ENCODE measurements around the gene KCTD20. TPM values are rescaled to one million over a fixed set of nuclear protein-coding genes. Genes with fewer than 3 reads are reported as not detected.

Gene KCTD20
- total RNA-seq, 2 experiments from 2014 or later, result 30.5 to 32.8 TPM

- H3K27me3 Mint-ChIP-seq (ENCODE audit: low read depth), result no peaks in the 10 kb centered on the region
- CTCF ChIA-PET, result no interaction called here
- DNase-seq, result no peak
- H3K27ac Mint-ChIP-seq, result no peak overlapping the region
- peaks cover 30% of the 10 kb centered on the region for H3K4me1 Mint-ChIP-seq (ENCODE audit: low read depth)
- peaks cover 22% of the 10 kb centered on the region for H3K36me3 Mint-ChIP-seq (ENCODE audit: low read depth)
- no peak overlapping the region for H3K4me3 Mint-ChIP-seq
- intact Hi-C loops (cut with micrococcal nuclease), result no loop called here
- no peaks in the 10 kb centered on the region for H3K9me3 Mint-ChIP-seq
Observed at GRCh38 chr6:36504982-36505381, 62.2 kb downstream of the KCTD20 start.

GRCh38 chr6:36505744-36506534, 63.1 kb downstream of the KCTD20 start:
- H3K4me3 Mint-ChIP-seq, result no peak overlapping the region
- peak overlapping the region; percentile 14 for H3K27ac Mint-ChIP-seq
- no peak for DNase-seq
- H3K27me3 Mint-ChIP-seq (ENCODE audit: low read depth), result no peaks in the 10 kb centered on the region
- CTCF ChIA-PET, result interaction anchor here (0.5 to 1.0 kb wide), 2 partner anchors 20 to 254 kb away, joined by 3 to 4 read pairs; no protein-coding TSS in a partner anchor
- intact Hi-C loops (cut with micrococcal nuclease), result loop anchor here (2.0 kb wide), 1 partner anchor 39 kb away; no protein-coding TSS in a partner anchor
- peaks cover 30% of the 10 kb centered on the region for H3K4me1 Mint-ChIP-seq (ENCODE audit: low read depth)
- no peaks in the 10 kb centered on the region for H3K9me3 Mint-ChIP-seq
- H3K36me3 Mint-ChIP-seq (ENCODE audit: low read depth), result peaks cover 25% of the 10 kb centered on the region

- Mint-ChIP-seq H3K4me3 (no peak overlapping the region), H3K4me1 (ENCODE audit: low read depth) (peaks cover 30% of the 10 kb centered on the region), H3K9me3 (no peaks in the 10 kb centered on the region), H3K27ac (peak overlapping the region; percentile 34), H3K36me3 (ENCODE audit: low read depth) (peaks cover 25% of the 10 kb centered on the region), H3K27me3 (ENCODE audit: low read depth) (no peaks in the 10 kb centered on the region)
- DNase-seq, result no peak
- intact Hi-C loops (cut with micrococcal nuclease), result loop anchor here (2.0 kb wide), 1 partner anchor 38 kb away; no protein-coding TSS in a partner anchor
- CTCF ChIA-PET, result no interaction called here
Observed at GRCh38 chr6:36506611-36507010, 63.8 kb downstream of the KCTD20 start.

GRCh38 chr6:36508532-36508931, 65.7 kb downstream of the KCTD20 start:
- Mint-ChIP-seq H3K4me1 (ENCODE audit: low read depth) (peaks cover 31% of the 10 kb centered on the region), H3K36me3 (ENCODE audit: low read depth) (peaks cover 30% of the 10 kb centered on the region), H3K27me3 (ENCODE audit: low read depth) (no peaks in the 10 kb centered on the region), H3K9me3 (no peaks in the 10 kb centered on the region), H3K27ac (no peak overlapping the region), H3K4me3 (no peak overlapping the region)
- CTCF ChIA-PET, result no interaction called here
- intact Hi-C loops (cut with micrococcal nuclease), result no loop called here
- DNase-seq, result no peak

- Mint-ChIP-seq H3K4me1 (ENCODE audit: low read depth) (peaks cover 31% of the 10 kb centered on the region), H3K36me3 (ENCODE audit: low read depth) (peaks cover 28% of the 10 kb centered on the region), H3K9me3 (no peaks in the 10 kb centered on the region), H3K27me3 (ENCODE audit: low read depth) (no peaks in the 10 kb centered on the region), H3K27ac (no peak overlapping the region), H3K4me3 (no peak overlapping the region)
- no peak for DNase-seq
- CTCF ChIA-PET, result no interaction called here
- intact Hi-C loops (cut with micrococcal nuclease), result no loop called here
Observed at GRCh38 chr6:36510365-36510764, 67.6 kb downstream of the KCTD20 start.

GRCh38 chr6:36514554-36515456, 72.0 kb downstream of the KCTD20 start:
- peaks cover 42% of the 10 kb centered on the region for H3K4me1 Mint-ChIP-seq (ENCODE audit: low read depth)
- CTCF ChIA-PET, result interaction anchor here (0.6 kb wide), 1 partner anchor 11 kb away, joined by 3 read pairs; no protein-coding TSS in a partner anchor
- no peaks in the 10 kb centered on the region for H3K27me3 Mint-ChIP-seq (ENCODE audit: low read depth)
- H3K9me3 Mint-ChIP-seq, result no peaks in the 10 kb centered on the region
- DNase-seq, result no peak
- intact Hi-C loops (cut with micrococcal nuclease), result loop anchor here (5.0 kb wide), 1 partner anchor 43 kb away; no protein-coding TSS in a partner anchor
- peak overlapping the region; percentile 16 for H3K27ac Mint-ChIP-seq
- peaks cover 24% of the 10 kb centered on the region for H3K36me3 Mint-ChIP-seq (ENCODE audit: low read depth)
- H3K4me3 Mint-ChIP-seq, result no peak overlapping the region

GRCh38 chr6:36515844-36516243, 73.0 kb downstream of the KCTD20 start:
- peaks cover 52% of the 10 kb centered on the region for H3K4me1 Mint-ChIP-seq (ENCODE audit: low read depth)
- H3K27me3 Mint-ChIP-seq (ENCODE audit: low read depth), result no peaks in the 10 kb centered on the region
- CTCF ChIA-PET, result interaction anchor here (1.1 kb wide), 1 partner anchor 12 kb away, joined by 4 read pairs; no protein-coding TSS in a partner anchor
- intact Hi-C loops (cut with micrococcal nuclease), result loop anchor here (5.0 kb wide), 1 partner anchor 44 kb away; no protein-coding TSS in a partner anchor
- no peak overlapping the region for H3K27ac Mint-ChIP-seq
- no peak overlapping the region for H3K4me3 Mint-ChIP-seq
- peaks cover 30% of the 10 kb centered on the region for H3K36me3 Mint-ChIP-seq (ENCODE audit: low read depth)
- no peak for DNase-seq
- no peaks in the 10 kb centered on the region for H3K9me3 Mint-ChIP-seq

- Mint-ChIP-seq H3K36me3 (ENCODE audit: low read depth) (peaks cover 33% of the 10 kb centered on the region), H3K4me3 (no peak overlapping the region), H3K9me3 (no peaks in the 10 kb centered on the region), H3K27ac (peak overlapping the region; percentile 73), H3K4me1 (ENCODE audit: low read depth) (peaks cover 52% of the 10 kb centered on the region), H3K27me3 (ENCODE audit: low read depth) (no peaks in the 10 kb centered on the region)
- CTCF ChIA-PET, result no interaction called here
- no peak for DNase-seq
- intact Hi-C loops (cut with micrococcal nuclease), result loop anchor here (5.0 kb wide), 1 partner anchor 44 kb away; no protein-coding TSS in a partner anchor
Observed at GRCh38 chr6:36516559-36516958, 73.8 kb downstream of the KCTD20 start.

GRCh38 chr6:36516988-36517387, 74.2 kb downstream of the KCTD20 start:
- H3K36me3 Mint-ChIP-seq (ENCODE audit: low read depth), result peaks cover 33% of the 10 kb centered on the region
- CTCF ChIA-PET, result no interaction called here

GRCh38 chr6:36517408-36517807, 74.6 kb downstream of the KCTD20 start:
- Mint-ChIP-seq H3K27ac (peak overlapping the region; percentile 46), H3K4me1 (ENCODE audit: low read depth) (peaks cover 52% of the 10 kb centered on the region), H3K4me3 (no peak overlapping the region), H3K9me3 (no peaks in the 10 kb centered on the region), H3K36me3 (ENCODE audit: low read depth) (peaks cover 30% of the 10 kb centered on the region), H3K27me3 (ENCODE audit: low read depth) (no peaks in the 10 kb centered on the region)
- DNase-seq, result no peak
- CTCF ChIA-PET, result no interaction called here
- intact Hi-C loops (cut with micrococcal nuclease), result loop anchor here (5.0 kb wide), 1 partner anchor 45 kb away; no protein-coding TSS in a partner anchor

More at GRCh38 chr6:36516988-36517387, 74.2 kb downstream of the KCTD20 start:
- Mint-ChIP-seq H3K4me3 (no peak overlapping the region), H3K27me3 (ENCODE audit: low read depth) (no peaks in the 10 kb centered on the region), H3K9me3 (no peaks in the 10 kb centered on the region), H3K27ac (peak overlapping the region; percentile 18), H3K4me1 (ENCODE audit: low read depth) (peaks cover 53% of the 10 kb centered on the region)
- intact Hi-C loops (cut with micrococcal nuclease), result loop anchor here (5.0 kb wide), 1 partner anchor 45 kb away; no protein-coding TSS in a partner anchor
- no peak for DNase-seq

- intact Hi-C loops (cut with micrococcal nuclease), result loop anchor here (5.0 kb wide), 1 partner anchor 47 kb away; no protein-coding TSS in a partner anchor
- H3K27me3 Mint-ChIP-seq (ENCODE audit: low read depth), result no peaks in the 10 kb centered on the region
- CTCF ChIA-PET, result interaction anchor here (0.8 to 1.0 kb wide), 3 partner anchors 9 to 13 kb away, joined by 3 read pairs; no protein-coding TSS in a partner anchor
- H3K4me1 Mint-ChIP-seq (ENCODE audit: low read depth), result peaks cover 54% of the 10 kb centered on the region
- H3K36me3 Mint-ChIP-seq (ENCODE audit: low read depth), result peaks cover 36% of the 10 kb centered on the region
- no peaks in the 10 kb centered on the region for H3K9me3 Mint-ChIP-seq
- no peak for DNase-seq
- no peak overlapping the region for H3K4me3 Mint-ChIP-seq
- H3K27ac Mint-ChIP-seq, result peak overlapping the region; percentile 9
Observed at GRCh38 chr6:36519352-36519751, 76.6 kb downstream of the KCTD20 start.

GRCh38 chr6:36523451-36523850, 80.7 kb downstream of the KCTD20 start:
- Mint-ChIP-seq H3K27me3 (ENCODE audit: low read depth) (no peaks in the 10 kb centered on the region), H3K36me3 (ENCODE audit: low read depth) (peaks cover 42% of the 10 kb centered on the region), H3K4me3 (no peak overlapping the region), H3K9me3 (no peaks in the 10 kb centered on the region), H3K27ac (no peak overlapping the region), H3K4me1 (ENCODE audit: low read depth) (peaks cover 43% of the 10 kb centered on the region)
- CTCF ChIA-PET, result interaction anchor here (0.7 to 1.2 kb wide), 2 partner anchors 11 to 42 kb away, joined by 3 to 5 read pairs; no protein-coding TSS in a partner anchor
- DNase-seq, result no peak
- intact Hi-C loops (cut with micrococcal nuclease), result no loop called here

All from activated naive CD4-positive, alpha-beta T cell treated with anti-CD3 and anti-CD28 coated beads for 36 hours (primary cell).